C4-2B (cell line): ENCODE results near the gene SEMA5A.

Experiments used
- CTCF ChIP-seq: fragments of 450-650 bp; conservative IDR thresholded peaks from 2 replicates; pipeline ENCODE4 v1.5.1; 2017; ENCODE audit warnings: mild to moderate bottlenecking
- ZFX ChIP-seq: fragments of 450-650 bp; IDR thresholded peaks from 2 replicates; pipeline ENCODE4 v1.6.1; 2017

DNA sequence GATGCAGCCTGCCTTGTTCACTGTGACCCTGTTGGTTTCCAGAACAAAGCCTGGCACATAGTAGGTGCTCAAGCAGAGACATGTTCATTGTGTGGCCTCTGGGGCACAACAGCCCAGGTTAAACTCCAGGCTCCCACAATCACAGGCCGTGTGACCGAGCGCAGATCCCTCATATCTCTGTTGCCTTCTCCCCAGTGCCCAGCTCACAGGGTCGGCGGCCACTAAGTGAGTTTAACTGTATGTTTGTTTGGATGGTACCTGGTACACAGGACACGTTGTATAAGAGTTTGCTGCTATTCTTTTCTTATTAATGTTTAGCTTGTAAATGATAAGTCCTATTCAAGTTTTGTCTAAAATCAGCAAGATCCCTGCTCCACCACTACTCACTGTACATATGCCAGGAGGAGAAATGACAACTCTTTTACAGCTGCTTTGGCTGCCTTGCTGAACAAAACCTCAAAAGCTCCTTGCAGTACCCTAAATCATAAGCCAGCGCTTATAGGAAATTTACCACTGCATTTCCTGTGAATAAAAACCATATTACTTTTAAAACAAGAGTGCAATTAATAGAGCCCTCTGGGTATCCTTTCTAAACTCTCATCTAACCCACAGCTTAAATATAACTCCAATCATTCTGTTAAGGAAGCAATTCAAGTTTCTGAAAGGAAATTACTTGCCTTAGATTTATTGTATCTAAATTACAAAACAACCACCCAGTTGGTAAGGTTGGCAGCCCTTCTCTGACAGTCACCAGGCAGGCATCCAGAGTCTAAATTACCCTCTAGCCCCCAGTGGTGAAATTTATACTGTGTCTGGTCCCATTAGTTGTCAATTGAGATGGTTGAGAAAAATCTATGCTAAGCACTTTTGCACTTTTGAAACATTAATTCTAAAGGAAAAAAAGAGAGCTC, 379.4 kb downstream of the SEMA5A start:
- TF ChIP-seq CTCF (no peak; the same call in 1 of the 2 replicates), ZFX (no peak)
